IPS DF 6.9 (cell line): ENCODE results near the gene DDX19B.
"Not testable (repeated sequence)": the region's sequence is repeated elsewhere in the genome, so short reads cannot be mapped to it uniquely, and the experiment has no call there.

Source experiments
- DNase-seq: peaks from one replicate; pipeline ENCODE4 v3.0.0-alpha.2; 2013; ENCODE audit warnings: low read depth, low spot score
- H3K27ac ChIP-seq: one replicate; pipeline ENCODE4 v1.5.1; 2013; ENCODE audit warnings: low read length, control low read depth
- H3K27me3 ChIP-seq: 2 replicates; pipeline ENCODE4 v1.6.1; 2013; ENCODE audit warnings: mild to moderate bottlenecking, low read length; ENCODE audit not compliant: control insufficient read depth, insufficient read depth
- H3K36me3 ChIP-seq: 2 replicates; pipeline ENCODE4 v1.6.1; 2013; ENCODE audit warnings: low read length; ENCODE audit not compliant: control insufficient read depth, insufficient read depth
- H3K4me1 ChIP-seq: 2 replicates; pipeline ENCODE4 v1.6.1; 2013; ENCODE audit warnings: low read length; ENCODE audit not compliant: control insufficient read depth, insufficient read depth
- H3K4me3 ChIP-seq: 2 replicates; pipeline ENCODE4 v1.5.1; 2013; ENCODE audit warnings: mild to moderate bottlenecking, low read length
- H3K9me3 ChIP-seq: 2 replicates; pipeline ENCODE4 v1.6.1; 2013; ENCODE audit warnings: low read length, inconsistent platforms; ENCODE audit not compliant: control insufficient read depth, insufficient read depth
- WGBS: extraction: QIAGEN DNeasy Blood & Tissue Kit; methylation state at CpG from one replicate; pipeline ENCODE4 v1.1.7; 2013; ENCODE audit warnings: mixed read lengths, missing lambda C conversion rate; ENCODE audit not compliant: insufficient read length, insufficient coverage; 5-methylcytosine and 5-hydroxymethylcytosine counted together

The DDX19B gene

DNA sequence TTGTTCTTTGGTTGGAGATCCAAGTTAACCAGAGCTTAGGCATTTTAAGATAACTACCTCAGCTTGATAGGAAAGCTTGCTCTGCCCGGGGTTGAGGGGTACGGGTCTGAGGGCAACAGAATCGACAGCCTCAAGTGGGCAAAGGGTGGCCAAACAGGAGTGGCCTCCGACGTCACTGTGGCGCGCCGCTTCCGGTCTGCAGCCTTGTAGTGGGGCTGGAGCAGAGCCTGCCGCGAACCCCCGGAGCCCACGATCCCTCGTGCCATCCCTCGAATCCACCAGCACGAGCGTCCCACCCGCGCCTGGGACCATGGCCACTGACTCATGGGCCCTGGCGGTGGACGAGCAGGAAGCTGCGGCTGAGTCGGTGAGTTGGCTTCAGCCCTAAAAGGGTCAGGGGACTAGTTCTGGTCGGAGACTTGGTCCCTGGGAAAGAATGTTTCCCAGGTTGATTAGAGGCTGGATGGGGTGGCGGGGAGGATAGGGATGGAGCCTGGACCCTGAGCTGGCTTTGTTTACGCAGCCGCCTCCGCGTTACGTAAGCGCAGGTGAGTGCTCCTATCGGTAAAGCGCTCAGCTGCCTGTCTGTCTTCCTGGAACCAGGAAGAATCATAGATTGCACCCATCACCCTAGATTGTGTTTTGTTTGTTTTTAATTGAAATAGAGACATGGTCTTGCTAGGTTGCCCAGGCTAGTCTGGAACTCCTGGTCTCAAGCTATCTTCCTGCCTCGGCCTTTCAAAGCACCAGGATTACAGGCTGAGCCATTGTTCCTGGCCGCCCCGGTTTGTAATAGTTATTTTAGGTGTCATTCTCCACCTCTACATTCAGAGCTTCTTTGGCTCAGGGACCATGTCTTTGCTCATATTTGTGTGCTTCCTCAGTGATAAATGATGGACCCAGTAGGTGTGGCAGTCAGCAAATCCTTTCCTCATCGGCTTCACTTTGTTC lies at the start of gene DDX19B:
Gene DDX19B (plus strand): TSS at position 199 of the 951 bp plus-strand sequence. CDS start 112 bp downstream, at position 311.
- H3K36me3 ChIP-seq = no peaks in the 10 kb centered on the region
- no peaks in the 10 kb centered on the region for H3K27me3 ChIP-seq
- peak within 1 kb of the TSS; percentile 86 for H3K4me3 ChIP-seq
- H3K27ac ChIP-seq = no peak within 1 kb of the TSS
- H3K4me1 ChIP-seq = no peaks in the 10 kb centered on the region; the same call in 1 of the 2 replicates
- no peaks in the 10 kb centered on the region for H3K9me3 ChIP-seq
- no peak for DNase-seq
- no CpG with 5 or more reads among the region's 37 CpGs for WGBS

DNA sequence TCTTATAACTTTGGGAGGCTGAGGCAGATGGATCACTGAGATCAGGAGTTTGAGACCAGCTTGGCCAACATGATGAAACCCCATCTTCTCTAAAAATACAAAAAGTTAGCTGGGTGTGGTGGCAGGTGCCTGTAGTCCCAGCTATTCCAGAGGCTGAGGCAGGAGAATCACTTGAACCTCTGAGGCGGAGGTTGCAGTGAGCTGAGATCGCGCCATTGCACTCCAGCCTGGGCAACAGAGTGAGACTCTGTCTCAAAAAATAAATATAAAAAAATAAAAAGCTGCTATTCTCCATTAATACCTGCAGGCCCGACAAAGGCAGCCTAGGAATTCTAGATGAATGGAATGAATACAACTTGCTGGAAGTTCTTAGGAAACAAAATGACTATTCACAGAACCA lies 49.3 kb upstream of the DDX19B start:
- no CpG with 5 or more reads among the region's 4 CpGs for WGBS
- not testable (repeated sequence) for DNase-seq, H3K4me3 ChIP-seq, H3K27me3 ChIP-seq, H3K9me3 ChIP-seq, H3K4me1 ChIP-seq, H3K27ac ChIP-seq
- H3K36me3 ChIP-seq = peaks cover 24% of the 10 kb centered on the region

DNA sequence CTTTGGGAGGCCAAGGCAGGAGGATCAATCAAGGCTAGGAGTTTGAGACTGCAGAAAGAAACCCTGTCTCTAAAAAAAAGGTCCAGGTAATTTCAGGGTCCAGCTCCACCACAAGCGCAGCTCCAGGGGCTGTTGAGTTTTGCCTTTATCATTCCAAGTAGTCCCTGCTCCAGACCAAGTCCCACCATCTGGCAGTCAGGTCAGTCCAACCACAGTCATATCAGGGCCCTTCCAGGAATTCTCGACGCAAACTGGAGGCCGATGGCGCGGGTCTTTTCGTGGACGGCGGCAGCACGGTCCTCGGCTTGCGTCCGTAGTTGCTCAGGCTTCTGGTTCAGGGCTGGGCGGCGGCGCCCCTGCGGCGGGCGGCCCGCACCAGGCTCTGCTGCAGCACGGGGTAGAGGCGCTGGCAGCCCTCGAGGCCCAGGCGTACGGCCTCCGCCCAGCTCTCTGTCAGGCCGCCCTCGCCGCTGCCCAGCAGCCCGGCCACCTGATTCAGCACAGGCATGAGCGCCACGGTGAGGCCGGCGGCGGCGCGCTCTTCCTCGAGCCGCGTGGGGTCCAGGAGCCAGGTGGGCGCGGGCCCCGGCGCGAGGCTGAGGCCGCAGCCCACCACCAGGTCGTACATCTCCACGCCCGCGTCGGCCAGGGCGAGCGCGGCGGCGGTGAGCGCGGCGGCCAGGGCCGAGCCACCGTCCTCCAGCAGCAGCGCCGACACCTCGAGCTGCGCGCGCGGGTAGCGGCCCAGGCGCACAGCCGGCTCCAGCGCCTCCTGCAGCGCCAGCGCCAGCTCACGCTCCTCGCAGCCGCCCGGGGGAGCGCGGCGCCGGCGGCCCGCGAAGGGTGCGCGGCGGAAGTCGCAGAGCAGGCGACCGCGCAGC lies 48.0 kb upstream of the DDX19B start:
- Histone ChIP-seq H3K36me3 (peaks cover 33% of the 10 kb centered on the region), H3K9me3 (no peaks in the 10 kb centered on the region), H3K4me3 (peak overlapping the region; percentile 91), H3K27ac (no peak overlapping the region), H3K27me3 (no peaks in the 10 kb centered on the region), H3K4me1 (no peaks in the 10 kb centered on the region)
- no CpG with 5 or more reads among the region's 92 CpGs for WGBS
- DNase-seq = no peak

DNA sequence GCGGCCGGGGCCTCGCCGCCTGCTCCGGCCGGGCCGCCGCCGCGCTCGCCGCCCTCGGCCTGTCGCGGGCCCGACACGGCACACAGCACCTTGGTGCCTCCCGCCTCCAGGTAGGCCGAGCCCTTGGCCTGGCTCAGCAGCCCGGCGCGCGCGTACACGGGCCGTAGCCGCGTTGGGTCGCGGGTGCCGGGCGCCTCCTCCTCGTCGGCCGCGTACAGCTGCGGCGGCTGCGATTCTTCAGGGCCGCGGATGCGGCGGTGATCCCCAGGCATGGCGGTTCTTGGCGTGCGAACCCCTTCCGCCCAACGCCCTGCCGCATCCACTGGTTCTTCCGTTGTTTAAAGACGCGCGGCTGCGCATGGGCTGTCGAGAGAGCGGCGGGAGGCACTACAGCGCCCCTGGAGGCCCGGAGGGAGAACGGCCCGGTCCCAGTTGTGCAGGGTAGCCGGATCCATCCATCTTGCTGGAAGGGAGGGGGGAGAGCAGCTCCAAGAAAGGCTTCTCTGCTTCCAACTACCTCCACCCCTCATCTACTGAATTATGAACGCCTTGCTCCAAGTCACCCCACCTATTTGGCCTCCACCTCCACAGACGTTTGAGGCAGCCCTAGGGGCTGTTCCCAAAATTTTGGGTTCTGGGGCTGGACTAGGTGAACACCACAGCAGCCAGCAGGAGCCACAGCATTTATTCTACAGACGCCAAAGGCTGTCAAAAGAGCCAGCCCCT lies 47.2 kb upstream of the DDX19B start, which contains the start of gene EXOSC6:
Gene EXOSC6 (minus strand): TSS at position 312 of the 726 bp plus-strand sequence. CDS start 40 bp downstream, at position 272.
- no peaks in the 10 kb centered on the region for H3K4me1 ChIP-seq
- no CpG with 5 or more reads among the region's 65 CpGs for WGBS
- no peaks in the 10 kb centered on the region for H3K9me3 ChIP-seq
- peak within 1 kb of the TSS; percentile 91 for H3K4me3 ChIP-seq
- H3K27me3 ChIP-seq = no peaks in the 10 kb centered on the region
- H3K36me3 ChIP-seq = peaks cover 39% of the 10 kb centered on the region
- peak; percentile 68 for DNase-seq
- no peak within 1 kb of the TSS for H3K27ac ChIP-seq

DNA sequence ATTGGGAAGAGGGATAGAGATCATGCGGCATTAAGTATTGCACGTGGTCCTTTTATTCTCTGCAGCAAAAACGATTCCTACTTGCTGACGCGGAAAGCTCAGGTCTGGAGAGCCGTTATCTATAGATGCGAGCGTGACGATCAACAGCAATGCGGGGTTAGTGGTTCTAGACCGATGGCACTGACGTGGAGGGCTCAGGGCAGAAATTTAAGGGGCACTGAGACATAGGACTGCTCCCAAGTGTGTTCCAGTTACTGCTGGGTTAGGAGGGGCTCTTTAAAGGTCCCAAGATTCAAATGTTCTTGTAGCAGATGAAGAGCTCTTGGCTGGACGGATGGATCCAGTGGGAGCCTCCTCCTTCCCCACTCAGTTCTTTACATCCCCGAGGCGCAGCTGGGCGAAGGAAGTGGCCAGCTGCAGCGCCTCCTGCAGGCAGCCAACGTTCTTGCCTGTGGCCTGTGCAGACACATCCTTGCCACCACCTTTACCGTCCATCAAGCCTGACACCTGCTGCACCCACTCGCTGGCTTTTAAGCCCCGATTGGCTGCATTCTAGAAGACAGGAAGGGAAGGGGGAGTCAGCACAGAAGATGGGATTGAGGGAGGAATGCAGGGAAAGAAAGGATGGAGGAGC lies 46.5 kb upstream of the DDX19B start:
- Histone ChIP-seq H3K4me3 (no peak overlapping the region), H3K9me3 (no peaks in the 10 kb centered on the region), H3K27me3 (no peaks in the 10 kb centered on the region), H3K27ac (no peak overlapping the region), H3K36me3 (peaks cover 43% of the 10 kb centered on the region), H3K4me1 (no peaks in the 10 kb centered on the region)
- no peak for DNase-seq
- no CpG with 5 or more reads among the region's 21 CpGs for WGBS

DNA sequence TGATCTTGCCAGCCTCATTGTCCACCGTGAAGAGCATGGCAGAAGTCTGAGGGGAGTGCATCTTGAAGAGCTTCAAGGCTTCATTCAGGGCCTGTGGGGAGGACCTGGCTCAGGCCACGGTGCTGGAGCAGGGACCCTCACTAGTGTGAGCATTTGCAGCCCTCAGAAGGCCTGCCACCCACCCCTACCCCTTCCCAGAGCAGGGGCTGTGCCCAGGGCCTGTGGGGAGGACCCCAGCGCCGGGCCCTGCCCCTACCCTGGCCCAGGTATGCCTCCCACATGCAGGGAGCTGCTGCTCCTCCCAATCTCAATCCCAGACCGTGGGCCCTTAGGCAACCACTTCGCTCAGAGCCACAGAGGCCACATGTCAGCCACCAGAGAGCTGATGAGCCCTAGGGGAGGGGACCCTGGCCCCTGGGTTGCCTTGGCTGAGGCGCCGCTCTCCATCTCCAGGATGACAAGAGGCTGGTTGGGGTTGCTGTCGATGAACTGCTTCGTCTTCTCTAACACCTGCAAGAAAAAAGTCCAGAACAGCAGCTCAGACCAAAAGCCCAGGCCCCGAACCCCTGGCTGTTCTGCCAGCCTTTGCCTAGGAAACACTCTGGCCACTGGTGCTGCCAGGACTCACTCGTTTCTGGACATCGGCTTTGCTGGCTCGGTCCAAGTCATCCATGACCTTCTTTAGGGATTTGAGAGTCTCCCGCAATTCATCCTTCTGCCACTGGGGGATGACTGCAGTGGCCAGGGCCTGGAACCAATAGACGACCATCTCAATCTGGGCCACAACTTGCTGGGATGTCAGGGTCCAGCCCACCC lies 45.5 kb upstream of the DDX19B start:
- H3K27me3 ChIP-seq = no peaks in the 10 kb centered on the region
- no peaks in the 10 kb centered on the region for H3K4me1 ChIP-seq
- H3K9me3 ChIP-seq = no peaks in the 10 kb centered on the region
- WGBS = no CpG with 5 or more reads among the region's 16 CpGs
- no peak overlapping the region for H3K4me3 ChIP-seq
- no peak overlapping the region for H3K27ac ChIP-seq
- peak; percentile 60 for DNase-seq
- peaks cover 52% of the 10 kb centered on the region for H3K36me3 ChIP-seq

DNA sequence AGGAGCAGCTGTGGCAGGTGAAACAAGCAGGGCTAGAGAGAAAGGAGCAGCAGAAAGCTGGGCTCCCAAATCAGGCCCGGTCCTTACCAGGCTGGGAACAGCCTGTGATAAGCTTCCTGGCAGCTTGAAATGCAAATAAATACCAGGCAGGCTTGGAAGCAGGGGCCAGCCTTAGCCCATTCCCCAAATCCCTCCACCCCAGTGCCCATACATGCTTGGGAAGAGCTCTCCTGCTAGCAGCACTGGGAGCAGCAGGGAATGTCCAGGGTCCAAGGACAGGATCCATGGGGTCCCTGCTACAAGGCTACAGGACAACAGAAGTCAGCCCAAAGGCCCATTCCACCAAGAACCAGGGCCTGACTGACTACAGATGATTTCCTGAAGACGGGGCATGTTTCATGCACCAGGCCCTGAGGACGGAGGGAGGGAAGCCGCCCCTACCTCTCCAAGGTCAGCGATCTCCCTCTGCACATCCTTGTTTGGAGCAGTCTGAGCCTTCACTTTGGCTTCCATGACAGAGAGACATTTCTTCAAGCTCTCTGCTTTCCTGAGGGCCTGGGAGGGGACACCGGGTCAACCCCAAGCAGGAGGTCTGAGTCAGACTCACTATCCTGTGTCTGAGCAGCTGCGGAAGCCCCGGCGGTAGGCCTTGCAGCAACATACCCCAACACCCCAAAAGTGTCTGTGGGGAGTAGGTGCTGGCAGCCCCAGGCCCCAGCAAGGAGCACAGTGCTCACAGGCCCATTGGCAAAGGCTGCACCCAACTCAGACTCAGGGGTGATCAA lies 44.6 kb upstream of the DDX19B start:
- Histone ChIP-seq H3K27ac (no peak overlapping the region), H3K27me3 (no peaks in the 10 kb centered on the region), H3K36me3 (peaks cover 60% of the 10 kb centered on the region), H3K4me1 (no peaks in the 10 kb centered on the region), H3K9me3 (no peaks in the 10 kb centered on the region), H3K4me3 (no peak overlapping the region)
- no peak for DNase-seq
- no CpG with 5 or more reads among the region's 9 CpGs for WGBS

DNA sequence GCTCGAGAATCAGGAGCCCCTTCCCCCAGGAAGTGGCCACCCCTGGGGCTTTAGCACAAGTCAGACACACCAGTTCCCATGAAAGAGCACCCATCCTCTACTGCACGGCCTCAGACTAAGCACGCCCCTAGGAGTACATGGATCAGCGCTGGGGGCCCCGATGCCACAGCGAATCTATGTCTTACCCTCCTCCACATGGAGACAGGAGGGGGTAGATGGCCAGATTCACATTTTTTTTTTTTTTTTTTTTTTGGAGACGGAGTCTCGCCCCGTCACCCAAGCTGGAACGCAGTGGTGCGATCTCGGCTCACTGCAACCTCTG lies 44.1 kb upstream of the DDX19B start:
- H3K27me3 ChIP-seq = no peaks in the 10 kb centered on the region
- no peaks in the 10 kb centered on the region for H3K9me3 ChIP-seq
- H3K27ac ChIP-seq = no peak overlapping the region
- H3K4me1 ChIP-seq = no peaks in the 10 kb centered on the region
- no CpG with 5 or more reads among the region's 12 CpGs for WGBS
- no peak for DNase-seq
- H3K4me3 ChIP-seq = no peak overlapping the region
- H3K36me3 ChIP-seq = peaks cover 62% of the 10 kb centered on the region

DNA sequence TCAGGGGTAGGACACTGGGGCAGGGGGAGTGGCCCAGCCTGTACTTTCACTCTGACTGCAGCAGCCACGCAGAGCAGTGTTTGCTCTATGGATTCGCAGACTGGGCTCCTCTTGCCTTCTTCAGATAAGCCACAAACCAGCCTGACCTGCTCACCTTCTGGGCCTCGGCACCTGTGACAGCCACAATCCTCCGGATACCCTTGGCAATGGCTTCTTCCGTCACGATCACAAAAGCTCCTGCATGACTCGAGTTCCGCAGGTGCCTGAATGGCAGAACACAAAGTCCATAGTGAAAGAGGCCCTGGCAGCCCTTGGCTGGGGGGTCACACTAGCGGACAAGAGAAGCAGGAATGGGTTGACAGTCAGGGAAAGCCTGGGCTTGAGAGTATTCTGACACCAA lies 43.4 kb upstream of the DDX19B start:
- no peak for DNase-seq
- Histone ChIP-seq H3K4me3 (no peak overlapping the region), H3K9me3 (no peaks in the 10 kb centered on the region), H3K27ac (no peak overlapping the region), H3K27me3 (no peaks in the 10 kb centered on the region), H3K4me1 (no peaks in the 10 kb centered on the region), H3K36me3 (peaks cover 69% of the 10 kb centered on the region)
- no CpG with 5 or more reads among the region's 9 CpGs for WGBS
